Panc1 (cell line): ENCODE data around the gene FDXR. TPM values are rescaled to one million over a fixed set of nuclear protein-coding genes. Genes with fewer than 3 reads are reported as not detected.

Experiments
- ATAC-seq: fragments of 200-7000 bp; cut with Tn5 transposase; 2 replicates; pipeline ENCODE4 v1.9.1; 2020; ENCODE audit warnings: mild to moderate bottlenecking, moderate library complexity
- BruUV-seq: library from RNA; stranded (reverse); fragments of 400-500 nt; replicated peaks from 2 replicates; lab custom pipeline; 2021; lab: Mats Ljungman, UMichigan
- CTCF ChIA-PET: fragments of 300-600 bp; sonication (Branson Sonifier 250); formaldehyde crosslinking; loops from one replicate; lab custom pipeline; 2022; ENCODE audit warnings: antibody characterized with exemption; lab: Charles Lee
- POLR2A ChIA-PET: fragments of 300-600 bp; sonication (Branson Sonifier 250); formaldehyde crosslinking; loops from one replicate; lab custom pipeline; 2022; ENCODE audit warnings: antibody characterized with exemption; lab: Charles Lee
- DNase-seq: peaks from one replicate; pipeline ENCODE4 v3.0.0-alpha.2; 2010; ENCODE audit warnings: low read depth, low spot score
- H3K27ac ChIP-seq: 2 replicates; pipeline ENCODE4 v1.5.1; 2011; ENCODE audit warnings: mild to moderate bottlenecking, low read length, inconsistent platforms
- H3K27me3 ChIP-seq: fragments of 200-500 bp; sonication (Bioruptor generic); 2 replicates; pipeline ENCODE4 v1.6.0; 2014; ENCODE audit warnings: low read length, inconsistent platforms; ENCODE audit not compliant: control insufficient read depth, insufficient read depth
- H3K36me3 ChIP-seq: fragments of 200-500 bp; sonication (Bioruptor generic); 2 replicates; pipeline ENCODE4 v1.5.1; 2014; ENCODE audit warnings: inconsistent platforms, mild to moderate bottlenecking, low read length, moderate library complexity; ENCODE audit not compliant: control insufficient read depth, insufficient read depth
- H3K4me1 ChIP-seq: 2 replicates; pipeline ENCODE4 v1.5.1; 2011; ENCODE audit warnings: inconsistent platforms, mild to moderate bottlenecking, low read length, moderate library complexity; ENCODE audit not compliant: control insufficient read depth, insufficient read depth
- H3K4me3 ChIP-seq, 2 experiments: 2 replicates each; pipeline ENCODE4 v1.5.1; 2011 to 2012; ENCODE audit warnings: low read depth in 2 of 2, low read length in 2 of 2, mild to moderate bottlenecking in 2 of 2, inconsistent platforms in 1 of 2, moderate library complexity in 1 of 2
- H3K9me3 ChIP-seq: fragments of 200-500 bp; sonication (Bioruptor generic); 2 replicates; pipeline ENCODE4 v1.5.1; 2014; ENCODE audit warnings: low read depth, mild to moderate bottlenecking, inconsistent platforms, low read length, moderate library complexity; ENCODE audit not compliant: control insufficient read depth, insufficient read depth
- POLR2AphosphoS5 ChIP-seq: IDR thresholded peaks from 2 replicates; pipeline ENCODE4 v1.6.1; 2012; ENCODE audit warnings: mild to moderate bottlenecking, low read depth, low read length, moderate library complexity
- REST ChIP-seq, 2 experiments: IDR thresholded peaks; 2 replicates each; pipeline ENCODE4 v1.6.1; 2011 to 2012; ENCODE audit warnings: low read depth in 2 of 2, control low read depth in 1 of 2, low read length in 1 of 2, mild to moderate bottlenecking in 1 of 2, moderate library complexity in 1 of 2; ENCODE audit not compliant: insufficient read depth in 1 of 2
- SIN3A ChIP-seq: IDR thresholded peaks from 2 replicates; pipeline ENCODE4 v1.6.1; 2012; ENCODE audit warnings: low read depth, mild to moderate bottlenecking, low read length, moderate library complexity, borderline replicate concordance; ENCODE audit not compliant: insufficient read depth
- TCF7L2 ChIP-seq: IDR thresholded peaks from 2 replicates; pipeline ENCODE4 v1.6.1; 2011; ENCODE audit warnings: mild to moderate bottlenecking, low read depth, low read length, inconsistent platforms
- in situ Hi-C: cut with HindIII; loops from 2 replicates; pipeline ENCODE4 v1.10.0; 2016; ENCODE audit warnings: low sequenced_read_pairs, low pct_unique_long_range_greater_than_20kb
- intact Hi-C: fragments of 100-400 bp; cut with micrococcal nuclease; formaldehyde crosslinking; loops from one replicate; pipeline ENCODE4 v1.10.0; 2022; ENCODE audit not compliant: unreplicated experiment
- total RNA-seq: library from RNA; stranded (reverse); gene quantifications from one replicate; pipeline ENCODE4 v1.2.1, GENCODE V29; 2021; ENCODE audit not compliant: unreplicated experiment
- TF ChIP-seq, protein P1 (sequence below): fragments of 450-650 bp; IDR thresholded peaks from 2 replicates; pipeline ENCODE4 v1.5.1; 2017; ENCODE audit warnings: mild to moderate bottlenecking

Gene FDXR
- total RNA-seq, 1 experiment from 2014 or later, result 21.8 TPM

DNA sequence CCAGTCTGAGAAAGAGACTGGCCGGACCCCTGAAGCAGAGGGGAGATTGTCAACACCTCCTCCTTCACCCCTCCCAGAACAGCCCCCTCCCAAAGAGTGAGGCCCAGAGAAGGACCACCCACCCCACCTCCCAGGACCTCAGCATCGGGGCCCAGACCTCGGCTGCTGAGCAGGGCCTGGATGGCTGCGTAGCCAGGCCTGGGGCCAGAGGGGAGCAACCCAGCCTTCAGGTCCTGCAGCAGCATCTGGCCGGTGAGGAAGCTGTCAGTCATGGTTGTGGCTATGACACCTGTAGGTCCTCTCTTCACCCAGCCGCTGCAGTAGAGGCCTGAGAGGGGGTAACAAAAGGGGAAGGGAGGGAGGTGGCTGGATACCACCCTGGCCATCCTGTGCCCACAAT lies 9.9 kb downstream of the FDXR start:
- ChIA-PET POLR2A (interaction anchor here (1.5 kb wide), 1 partner anchor 10 kb away, joined by 4 read pairs; no protein-coding TSS in a partner anchor), CTCF (interaction anchor here (0.6 to 2.5 kb wide), 7 partner anchors 10 to 333 kb away, joined by 3 to 24 read pairs (median 4); no protein-coding TSS in a partner anchor)
- no TSS peak for BruUV-seq
- ATAC-seq, result no peak
- in situ Hi-C loops, result no loop called here
- no peaks in the 10 kb centered on the region for H3K9me3 ChIP-seq
- no peak overlapping the region for H3K27ac ChIP-seq
- TF ChIP-seq POLR2AphosphoS5 (no peak), TCF7L2 (no peak), REST (IDR thresholded peaks at IDR 0.05; ENCODE audit: insufficient read depth in 1 of 2, low read depth in 2 of 2, low read length in 1 of 2) (no peak), SIN3A (no peak)
- TF ChIP-seq, protein P1, sequence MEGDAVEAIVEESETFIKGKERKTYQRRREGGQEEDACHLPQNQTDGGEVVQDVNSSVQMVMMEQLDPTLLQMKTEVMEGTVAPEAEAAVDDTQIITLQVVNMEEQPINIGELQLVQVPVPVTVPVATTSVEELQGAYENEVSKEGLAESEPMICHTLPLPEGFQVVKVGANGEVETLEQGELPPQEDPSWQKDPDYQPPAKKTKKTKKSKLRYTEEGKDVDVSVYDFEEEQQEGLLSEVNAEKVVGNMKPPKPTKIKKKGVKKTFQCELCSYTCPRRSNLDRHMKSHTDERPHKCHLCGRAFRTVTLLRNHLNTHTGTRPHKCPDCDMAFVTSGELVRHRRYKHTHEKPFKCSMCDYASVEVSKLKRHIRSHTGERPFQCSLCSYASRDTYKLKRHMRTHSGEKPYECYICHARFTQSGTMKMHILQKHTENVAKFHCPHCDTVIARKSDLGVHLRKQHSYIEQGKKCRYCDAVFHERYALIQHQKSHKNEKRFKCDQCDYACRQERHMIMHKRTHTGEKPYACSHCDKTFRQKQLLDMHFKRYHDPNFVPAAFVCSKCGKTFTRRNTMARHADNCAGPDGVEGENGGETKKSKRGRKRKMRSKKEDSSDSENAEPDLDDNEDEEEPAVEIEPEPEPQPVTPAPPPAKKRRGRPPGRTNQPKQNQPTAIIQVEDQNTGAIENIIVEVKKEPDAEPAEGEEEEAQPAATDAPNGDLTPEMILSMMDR, result no peak
- H3K36me3 ChIP-seq, result 0 out of 2 replicates have a peak, but pooled peaks cover 4% of the 10 kb centered on the region
- peaks cover 21% of the 10 kb centered on the region for H3K4me1 ChIP-seq
- peaks cover 17% of the 10 kb centered on the region for H3K27me3 ChIP-seq
- no peak overlapping the region for H3K4me3 ChIP-seq
- DNase-seq, result no peak
- intact Hi-C loops, result loop anchor here (1.0 to 5.0 kb wide), 2 partner anchors 72 to 121 kb away; no protein-coding TSS in a partner anchor

- Histone ChIP-seq H3K36me3 (0 out of 2 replicates have a peak, but pooled peaks cover 4% of the 10 kb centered on the region), H3K27me3 (peaks cover 21% of the 10 kb centered on the region), H3K9me3 (no peaks in the 10 kb centered on the region), H3K4me3 (peak overlapping the region in 1 of 2 experiments; percentile 29; a peak in 2 of 4 replicates), H3K27ac (no peak overlapping the region), H3K4me1 (peaks cover 21% of the 10 kb centered on the region)
- POLR2A ChIA-PET, result interaction anchor here (0.7 to 1.5 kb wide), 2 partner anchors 11 to 19 kb away, joined by 4 to 5 read pairs; no protein-coding TSS in a partner anchor
- intact Hi-C loops (loop anchor here (1.0 to 5.0 kb wide), 2 partner anchors 71 to 120 kb away; no protein-coding TSS in a partner anchor), in situ Hi-C loops (no loop called here)
- BruUV-seq, result no TSS peak
- TF ChIP-seq, protein P1, result peak; percentile 92
- TF ChIP-seq TCF7L2, result no peak
- ATAC-seq, result peak; percentile 62
- DNase-seq, result no peak
- CTCF ChIA-PET, result interaction anchor here (0.6 to 2.5 kb wide), 11 partner anchors 10 to 332 kb away, joined by 3 to 24 read pairs (median 3); partner anchors contain the start of gene HID1
Observed at GRCh38 chr17:74862108-74862901, 10.5 kb downstream of the FDXR start.
